DMS79 (cell line): ENCODE data around the gene GCAT.
A peak's percentile ranks its signal among the peaks of the same experiment; 100 is the strongest.

Source experiments
- DNase-seq: peaks from one replicate; lab custom pipeline; 2025; lab: John Stamatoyannopoulos, UW

GCAT gene

DNA sequence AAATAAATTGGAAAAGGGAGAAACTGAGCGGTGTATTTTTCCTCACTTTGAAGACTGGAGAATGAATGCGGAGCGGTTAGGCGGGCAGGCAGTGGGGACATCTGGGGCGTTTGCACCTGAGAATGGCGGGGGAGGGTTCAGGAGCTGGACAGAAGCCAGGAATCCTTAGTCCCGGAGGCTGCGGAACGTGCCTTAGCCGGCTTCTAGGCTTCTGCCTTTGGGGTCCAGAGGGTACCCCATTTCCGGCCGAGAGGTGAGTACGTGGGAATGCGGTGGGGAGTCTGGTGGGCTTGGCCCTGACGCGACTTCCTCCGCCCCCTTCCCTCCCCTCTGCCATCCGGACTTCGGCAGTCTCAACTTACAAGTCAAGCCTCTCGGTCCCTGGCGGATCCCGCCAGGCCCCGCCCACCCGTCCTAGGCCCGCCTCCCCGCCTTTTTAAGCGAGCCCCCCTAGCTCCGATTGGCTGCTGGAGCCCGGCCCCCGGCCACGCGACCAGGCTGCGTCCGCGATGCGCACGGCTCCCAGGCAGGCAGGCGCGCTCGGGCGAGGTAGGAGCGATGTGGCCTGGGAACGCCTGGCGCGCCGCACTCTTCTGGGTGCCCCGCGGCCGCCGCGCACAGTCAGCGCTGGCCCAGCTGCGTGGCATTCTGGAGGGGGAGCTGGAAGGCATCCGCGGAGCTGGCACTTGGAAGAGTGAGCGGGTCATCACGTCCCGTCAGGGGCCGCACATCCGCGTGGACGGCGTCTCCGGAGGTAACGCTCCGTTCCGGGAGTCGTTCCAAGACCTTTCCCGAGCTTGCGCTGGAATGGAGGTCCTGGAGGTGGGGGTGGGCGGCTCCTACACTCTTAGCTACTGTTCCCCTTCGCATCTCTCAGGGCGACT, at the start of gene GCAT:
GCAT (plus strand) TSS at position 525 of the 884 bp plus-strand sequence; CDS start at position 559, 34 bp downstream.
- peak; percentile 60 for DNase-seq

DNA sequence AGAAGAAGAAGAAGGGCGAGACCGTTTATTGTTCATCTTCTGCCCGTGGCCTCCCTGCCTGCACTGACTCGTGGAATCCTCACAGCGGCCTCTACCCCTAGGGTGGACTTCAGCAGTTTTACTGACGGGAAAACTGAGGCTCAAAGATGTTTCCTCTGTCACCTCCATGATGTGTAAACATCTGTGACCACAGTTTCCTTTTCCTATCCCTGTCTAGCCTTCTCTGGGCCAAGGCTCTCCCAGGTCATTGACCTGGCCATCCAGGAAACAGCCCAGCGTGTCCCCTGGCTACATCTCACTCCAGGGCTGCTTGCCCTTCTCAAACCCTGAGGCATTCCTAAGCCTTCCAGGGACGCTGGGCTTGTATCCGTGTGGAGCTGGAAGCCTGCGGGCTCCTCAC, 49.0 kb upstream of the GCAT start:
- DNase-seq, result no peak

GRCh38 chr22:37759281-37759680, 48.5 kb upstream of the GCAT start:
- no peak for DNase-seq

- no peak for DNase-seq
Measured at GRCh38 chr22:37760152-37760551, 47.6 kb upstream of the GCAT start.

GRCh38 chr22:37762389-37762836, 45.3 kb upstream of the GCAT start:
- DNase-seq, result no peak

DNA sequence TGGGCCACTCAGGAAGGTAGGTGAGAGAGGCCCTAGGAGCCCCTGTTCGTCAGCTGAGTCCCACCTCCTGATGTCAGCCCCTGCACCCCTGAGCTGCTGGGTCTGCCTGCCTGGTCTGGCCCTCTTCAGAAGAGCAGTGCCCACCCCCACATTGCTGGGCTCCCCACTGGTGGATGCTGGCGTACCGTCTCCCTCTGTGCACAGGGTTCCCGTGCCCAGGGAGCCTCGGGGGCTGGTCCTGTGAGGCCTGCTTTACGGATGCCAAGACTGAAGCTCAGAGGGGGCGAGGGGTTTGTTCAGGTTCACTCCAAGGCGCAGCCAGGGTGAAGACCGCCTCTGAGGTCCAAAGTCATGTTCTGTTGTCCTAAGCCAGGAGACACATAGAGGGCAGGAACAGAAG, 44.7 kb upstream of the GCAT start:
- no peak for DNase-seq

GRCh38 chr22:37763652-37764051, 44.1 kb upstream of the GCAT start:
- DNase-seq, result no peak

- no peak for DNase-seq
Measured at GRCh38 chr22:37764622-37765021, 43.1 kb upstream of the GCAT start.

DNA sequence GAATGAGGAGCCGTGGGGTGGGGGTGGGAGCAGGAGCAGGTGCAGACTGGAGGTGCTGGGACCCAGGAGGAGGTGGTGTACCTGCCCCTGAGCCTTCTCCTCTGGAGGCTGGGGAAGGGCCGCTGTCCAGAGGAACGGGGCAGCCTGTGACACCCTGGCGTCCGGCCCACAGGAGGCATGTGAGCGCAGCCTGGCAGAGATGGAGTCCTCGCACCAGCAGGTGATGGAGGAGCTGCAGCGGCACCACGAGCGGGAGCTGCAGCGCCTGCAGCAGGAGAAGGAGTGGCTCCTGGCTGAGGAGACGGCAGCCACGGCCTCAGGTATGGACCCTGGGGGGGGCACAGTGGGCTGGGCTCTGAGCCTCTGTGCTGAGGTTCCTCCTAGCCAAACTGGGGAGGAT, 42.2 kb upstream of the GCAT start:
- no peak for DNase-seq

DNA sequence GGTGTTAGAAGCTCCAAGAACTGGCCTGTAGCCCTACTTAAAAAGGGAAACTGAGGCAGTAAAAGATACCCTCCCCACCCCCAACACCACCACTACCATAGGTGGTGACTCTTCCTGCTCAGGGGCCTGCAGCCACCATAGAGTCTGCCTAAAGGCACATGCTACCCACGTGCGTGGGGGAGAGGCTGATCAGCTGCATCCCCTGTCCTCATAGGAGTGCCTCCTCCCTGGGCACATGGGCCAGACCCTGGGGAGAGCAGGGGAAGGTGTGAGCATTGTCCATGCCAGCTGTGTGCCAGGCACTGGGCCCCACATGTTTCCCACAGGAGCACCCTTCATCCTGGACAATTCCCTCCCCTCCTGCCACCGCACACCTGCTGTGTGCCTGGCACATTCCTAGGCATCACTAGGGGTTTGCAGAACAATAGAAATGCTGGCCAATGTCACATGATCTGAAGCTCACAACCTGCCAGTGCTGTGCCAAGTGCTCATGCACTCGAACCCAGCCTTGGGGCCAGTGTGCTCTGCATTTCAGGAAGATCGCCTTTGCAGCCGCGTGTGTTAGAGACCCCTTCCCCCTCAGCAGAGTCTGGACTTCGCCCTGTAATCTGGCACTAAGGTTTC, 41.7 kb upstream of the GCAT start:
- no peak for DNase-seq

DNA sequence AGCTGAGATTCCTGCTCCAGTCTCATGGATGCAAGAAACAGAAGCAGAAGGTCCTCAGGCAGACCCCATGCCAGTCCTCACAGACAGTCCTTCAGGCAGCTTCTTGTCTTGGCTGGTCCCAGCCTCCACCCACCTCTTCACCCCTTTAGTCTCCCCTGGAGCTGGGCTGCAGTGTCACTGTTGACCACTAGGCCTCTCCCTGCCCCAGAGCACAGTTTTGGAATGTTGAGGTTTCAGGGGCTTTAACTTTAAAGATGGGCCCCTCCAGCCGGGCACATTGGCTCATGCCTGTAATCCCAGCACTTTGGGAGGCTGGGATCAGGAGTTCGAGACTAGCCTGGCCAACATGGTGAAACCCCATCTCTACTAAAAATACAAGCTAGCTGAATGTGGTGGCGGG, 39.5 kb upstream of the GCAT start:
- no peak for DNase-seq

- DNase-seq, result no peak
Measured at GRCh38 chr22:37769056-37769455, 38.7 kb upstream of the GCAT start.

DNA sequence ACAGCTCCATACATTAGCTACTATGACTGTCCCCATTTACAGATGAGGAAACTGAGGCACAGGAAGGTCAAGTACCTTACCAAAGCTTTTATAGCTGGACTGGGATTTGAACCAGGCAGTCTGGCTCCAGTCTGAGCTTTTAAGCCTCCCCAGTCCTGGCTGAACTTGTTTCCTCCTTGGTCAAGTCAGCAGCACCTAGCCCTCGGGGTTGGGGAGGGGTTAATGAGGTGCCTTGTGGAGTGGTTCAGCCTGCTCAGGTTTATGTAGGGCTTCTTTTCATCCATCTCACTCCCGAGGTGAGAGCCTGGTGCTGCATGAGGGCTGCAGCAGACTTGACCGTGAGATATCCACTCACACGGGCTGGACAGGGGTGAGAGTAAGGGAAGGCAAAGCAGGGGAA, 36.7 kb upstream of the GCAT start:
- DNase-seq, result no peak

DNA sequence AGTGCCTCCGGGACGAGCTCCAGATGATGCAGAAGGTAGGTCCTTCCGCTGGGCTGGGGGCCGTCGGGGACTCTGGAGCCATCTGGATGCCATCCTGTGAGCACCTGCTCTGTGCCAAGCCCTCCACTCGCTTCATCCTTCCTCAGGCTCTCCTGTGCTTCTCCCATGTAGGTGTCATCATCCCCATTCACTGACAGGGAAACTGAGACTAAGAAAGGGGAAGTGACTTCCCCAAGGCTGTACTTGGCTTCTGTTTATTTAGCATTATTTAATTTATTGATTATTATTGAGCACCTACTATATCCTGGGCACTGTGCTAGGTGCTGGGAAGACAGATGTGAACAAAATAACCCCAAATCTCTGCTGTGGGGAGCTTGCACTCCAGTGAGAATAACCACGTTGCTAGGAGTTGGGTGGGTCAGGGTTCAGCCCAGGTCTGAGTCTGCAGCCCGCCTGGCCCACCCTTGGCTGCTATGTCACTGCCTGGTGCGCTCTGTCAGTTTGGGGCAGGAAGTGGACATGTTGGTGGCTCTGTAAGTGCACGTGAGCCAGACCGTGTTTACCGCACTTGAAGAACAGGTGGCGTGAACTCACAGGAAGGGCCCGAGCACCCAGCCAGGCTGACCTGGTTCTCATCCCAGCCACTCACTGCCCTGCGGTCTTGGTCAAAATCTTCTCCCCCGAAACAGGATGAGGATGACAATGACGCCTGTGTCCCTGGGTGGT, 35.9 kb upstream of the GCAT start:
- no peak for DNase-seq

GRCh38 chr22:37774728-37775127, 33.0 kb upstream of the GCAT start:
- DNase-seq, result no peak

DNA sequence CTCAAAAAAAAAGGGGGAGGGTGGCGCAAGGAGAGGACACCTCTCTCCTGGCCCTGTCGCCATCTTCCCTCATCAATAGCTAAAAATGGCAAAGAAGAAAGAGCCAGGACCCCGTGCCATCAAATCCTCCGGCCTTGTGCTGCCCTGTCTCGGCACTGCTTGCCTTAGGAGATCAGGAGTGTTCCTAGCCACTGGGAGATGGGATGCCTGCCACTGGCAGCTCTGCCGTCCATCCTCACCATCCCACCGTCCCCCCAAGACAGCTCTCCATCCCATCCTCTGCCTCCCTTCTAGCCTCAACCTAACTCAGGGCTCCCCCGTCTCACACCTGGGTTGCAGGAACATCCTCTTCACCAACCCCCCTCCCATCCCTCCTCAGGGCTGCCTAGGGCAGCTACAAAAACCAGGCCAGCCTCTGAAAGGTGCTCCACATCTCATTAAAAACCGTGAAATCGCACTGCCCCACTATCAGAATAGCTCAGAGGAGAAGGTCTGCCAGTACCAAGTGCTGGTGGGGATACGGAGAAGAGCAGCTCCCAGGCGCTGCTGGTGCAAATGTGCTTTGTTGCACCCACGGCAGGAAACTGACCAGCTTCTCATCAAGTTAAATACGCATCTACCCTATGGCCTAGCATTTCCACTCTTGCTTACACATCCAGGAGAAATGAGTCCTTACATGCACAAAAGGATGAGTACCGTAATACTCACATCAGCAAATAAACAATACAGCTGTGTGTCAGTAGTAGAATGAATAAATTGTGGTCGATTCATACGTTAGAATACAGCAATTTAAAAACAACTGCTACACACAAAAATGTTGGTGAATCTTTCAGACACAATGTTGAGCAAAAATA, 31.7 kb upstream of the GCAT start:
- no peak for DNase-seq

GRCh38 chr22:37776639-37777005, 31.1 kb upstream of the GCAT start:
- no peak for DNase-seq

DNA sequence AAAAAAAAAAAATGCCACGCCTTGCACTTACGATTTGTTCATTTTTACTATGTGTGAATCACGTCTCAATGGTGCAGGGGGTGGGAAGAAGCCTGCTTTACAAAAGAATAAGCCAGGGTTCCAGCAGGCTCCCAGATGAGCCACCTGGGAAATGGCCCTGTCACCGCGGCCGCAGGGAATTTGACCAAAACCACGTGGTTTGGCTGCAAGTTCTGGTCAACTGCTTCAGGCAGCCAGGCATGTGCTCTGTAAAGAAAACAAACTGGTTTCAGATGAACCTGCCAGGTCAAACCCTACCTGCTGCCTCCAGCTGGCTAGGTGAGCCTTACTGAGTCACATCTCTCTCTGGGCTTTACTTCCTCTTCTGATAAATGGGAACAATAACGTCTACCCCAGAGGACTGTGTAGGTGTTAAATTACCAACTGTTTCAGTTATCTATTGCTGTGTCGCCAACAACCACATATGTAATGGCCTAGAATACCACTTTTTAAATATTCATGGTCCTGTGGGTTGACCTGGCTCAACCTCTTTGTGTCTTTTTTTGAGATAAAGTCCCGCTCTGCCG, 30.5 kb upstream of the GCAT start:
- DNase-seq, result peak; percentile 28

DNA sequence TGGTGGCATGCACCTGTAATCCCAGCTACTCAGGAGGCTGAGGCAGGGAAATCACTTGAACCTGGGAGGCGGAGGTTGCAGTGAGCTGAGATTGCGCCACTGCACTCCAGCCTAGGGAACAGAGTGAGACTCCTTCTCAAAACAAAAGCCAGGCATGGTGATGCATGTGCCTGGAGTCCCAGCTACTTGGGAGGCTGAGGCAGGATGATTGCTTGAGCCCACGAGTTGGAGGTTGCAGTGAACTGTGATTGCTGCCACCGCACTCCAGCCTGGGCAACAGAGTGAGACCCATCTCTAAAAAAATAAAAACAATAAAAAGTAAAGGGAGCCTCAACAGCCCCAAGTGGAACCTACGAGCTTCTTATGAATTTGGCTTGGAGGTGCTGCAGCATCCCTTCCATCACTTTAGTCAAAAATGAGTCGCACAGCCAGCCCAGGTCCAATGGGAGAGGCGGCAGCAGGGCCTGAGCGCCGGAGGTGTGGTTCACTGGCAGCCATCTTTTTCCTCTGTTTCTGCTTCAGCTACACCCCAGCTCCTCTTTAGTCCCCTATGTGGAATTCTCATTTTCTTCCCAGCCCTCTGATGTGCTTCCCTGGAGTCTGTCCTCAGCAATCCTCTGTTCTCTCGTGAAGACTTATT, 29.2 kb upstream of the GCAT start:
- no peak for DNase-seq

DNA sequence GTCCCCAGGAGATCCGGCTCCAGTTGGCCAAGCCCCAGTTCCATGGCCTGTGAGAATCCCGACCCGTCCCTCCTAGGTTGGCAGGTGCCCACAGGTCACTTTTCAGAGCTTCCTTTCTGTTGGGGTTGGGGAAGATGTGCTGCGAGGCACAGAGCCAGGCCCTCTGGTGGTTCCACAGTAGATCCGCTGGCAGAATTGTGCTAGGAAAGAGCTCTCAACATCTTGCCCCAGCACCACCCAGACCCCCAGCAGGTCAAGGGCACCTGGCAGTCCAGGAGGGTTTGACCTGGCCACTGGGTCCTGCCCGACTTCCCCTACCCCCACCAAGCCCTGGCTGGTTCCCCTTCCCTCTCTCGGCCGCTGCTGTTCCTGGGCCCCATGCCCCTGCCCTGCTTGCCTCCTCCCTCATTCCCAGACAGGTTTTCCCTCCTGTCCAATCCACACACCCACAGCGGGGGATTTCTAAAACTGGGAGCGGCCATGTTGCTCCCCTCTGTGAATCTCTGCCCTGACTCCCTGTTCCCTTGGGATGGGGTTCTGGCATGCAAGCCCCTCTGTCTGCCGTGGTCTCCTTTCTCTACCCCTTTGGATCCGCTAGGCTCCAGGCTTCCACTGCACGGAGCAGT, 26.2 kb upstream of the GCAT start:
- no peak for DNase-seq
